ENCODE measurements around the gene NOXO1. TPM values are rescaled to one million over a fixed set of nuclear protein-coding genes. Genes with fewer than 3 reads are reported as not detected.

The NOXO1 gene
- polyA plus RNA-seq, 1 of the 3 experiments (the other 2 are of a cell fraction): 0.21 TPM

DNA sequence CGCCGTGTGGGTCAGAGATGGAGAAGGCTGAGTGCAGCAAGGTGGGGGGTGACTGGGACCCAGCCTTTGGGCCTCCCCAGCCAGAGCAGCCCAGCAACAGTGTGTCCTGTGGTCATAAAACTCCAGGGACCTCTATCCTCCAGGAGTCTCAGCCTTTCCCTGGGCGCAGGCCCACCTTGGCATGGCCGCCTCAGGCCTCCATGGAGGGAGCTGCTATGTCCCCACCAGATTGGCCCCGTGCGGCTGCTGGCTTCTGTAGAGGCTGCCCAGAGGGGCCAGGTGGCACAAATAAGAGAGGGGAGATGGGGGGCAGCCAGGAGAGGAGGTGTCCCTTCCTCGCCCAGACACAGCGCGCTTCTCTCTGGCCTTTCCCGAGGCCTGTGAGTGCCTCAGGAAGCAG is 5.9 kb upstream of the NOXO1 start:
- Histone ChIP-seq H3K4me2 (no peak overlapping the region), H3F3A (replicated peaks; ENCODE audit: insufficient read depth) (peaks cover 13% of the 10 kb centered on the region), H2AFZ (ENCODE audit: low read depth) (no peak overlapping the region), H3K36me3 (replicated peaks in 1 of 2; ENCODE audit: control insufficient read depth in 1 of 2, insufficient read depth in 2 of 2, low read length in 1 of 2) (peaks cover 5 to 13% of the 10 kb centered on the region in 2 experiments), H3K27me3 (ENCODE audit: insufficient read depth) (no peaks in the 10 kb centered on the region), H3K9me2 (no peaks in the 10 kb centered on the region), H3K9ac (no peak overlapping the region), H3K4me3 (ENCODE audit: low read depth in 2 of 2, low read length in 1 of 2) (no peak overlapping the region), H3K27ac (ENCODE audit: low read depth in 2 of 2, low read length in 1 of 2) (no peak overlapping the region), H3K9me3 (no peaks in the 10 kb centered on the region), H4K20me1 (ENCODE audit: insufficient read depth) (no peaks in the 10 kb centered on the region), H3K4me1 (ENCODE audit: control insufficient read depth in 1 of 2, insufficient read depth in 2 of 2, low read depth in 1 of 2, low read length in 1 of 2) (peaks cover 8 to 34% of the 10 kb centered on the region in 2 experiments; a peak in 2 of 4 replicates), H3K79me2 (ENCODE audit: insufficient read depth) (peaks cover 19% of the 10 kb centered on the region; the same call in 1 of the 2 replicates)
- ChIA-PET CTCF (interaction anchor here (0.8 to 12.9 kb wide), 2 partner anchors 17 to 220 kb away, joined by 3 to 108 read pairs; no protein-coding TSS in a partner anchor), POLR2A (interaction anchor here (1.0 to 1.4 kb wide), 2 partner anchors 15 to 22 kb away, joined by 4 to 5 read pairs; partner anchors contain the start of genes RPS2 and TBL3)
- TF ChIP-seq, protein P1, sequence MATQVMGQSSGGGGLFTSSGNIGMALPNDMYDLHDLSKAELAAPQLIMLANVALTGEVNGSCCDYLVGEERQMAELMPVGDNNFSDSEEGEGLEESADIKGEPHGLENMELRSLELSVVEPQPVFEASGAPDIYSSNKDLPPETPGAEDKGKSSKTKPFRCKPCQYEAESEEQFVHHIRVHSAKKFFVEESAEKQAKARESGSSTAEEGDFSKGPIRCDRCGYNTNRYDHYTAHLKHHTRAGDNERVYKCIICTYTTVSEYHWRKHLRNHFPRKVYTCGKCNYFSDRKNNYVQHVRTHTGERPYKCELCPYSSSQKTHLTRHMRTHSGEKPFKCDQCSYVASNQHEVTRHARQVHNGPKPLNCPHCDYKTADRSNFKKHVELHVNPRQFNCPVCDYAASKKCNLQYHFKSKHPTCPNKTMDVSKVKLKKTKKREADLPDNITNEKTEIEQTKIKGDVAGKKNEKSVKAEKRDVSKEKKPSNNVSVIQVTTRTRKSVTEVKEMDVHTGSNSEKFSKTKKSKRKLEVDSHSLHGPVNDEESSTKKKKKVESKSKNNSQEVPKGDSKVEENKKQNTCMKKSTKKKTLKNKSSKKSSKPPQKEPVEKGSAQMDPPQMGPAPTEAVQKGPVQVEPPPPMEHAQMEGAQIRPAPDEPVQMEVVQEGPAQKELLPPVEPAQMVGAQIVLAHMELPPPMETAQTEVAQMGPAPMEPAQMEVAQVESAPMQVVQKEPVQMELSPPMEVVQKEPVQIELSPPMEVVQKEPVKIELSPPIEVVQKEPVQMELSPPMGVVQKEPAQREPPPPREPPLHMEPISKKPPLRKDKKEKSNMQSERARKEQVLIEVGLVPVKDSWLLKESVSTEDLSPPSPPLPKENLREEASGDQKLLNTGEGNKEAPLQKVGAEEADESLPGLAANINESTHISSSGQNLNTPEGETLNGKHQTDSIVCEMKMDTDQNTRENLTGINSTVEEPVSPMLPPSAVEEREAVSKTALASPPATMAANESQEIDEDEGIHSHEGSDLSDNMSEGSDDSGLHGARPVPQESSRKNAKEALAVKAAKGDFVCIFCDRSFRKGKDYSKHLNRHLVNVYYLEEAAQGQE (IDR thresholded peaks at IDR 0.05; ENCODE audit: low read depth, low read length): no peak
- TF ChIP-seq TAF1 (IDR thresholded peaks at IDR 0.05; ENCODE audit: borderline replicate concordance, low read depth, low read length): no peak
- TF ChIP-seq FOXM1 (IDR thresholded peaks at IDR 0.05; ENCODE audit: low read depth): no peak
- TF ChIP-seq MEF2A (IDR thresholded peaks at IDR 0.05; ENCODE audit: borderline replicate concordance, low read depth): no peak
- TF ChIP-seq YY1 (IDR thresholded peaks at IDR 0.05; ENCODE audit: low read depth): no peak
- no peak for TF ChIP-seq GATA2 (CRISPR knock-in tag; IDR thresholded peaks at IDR 0.05)
- no peak for TF ChIP-seq RFX5 (IDR thresholded peaks at IDR 0.05; ENCODE audit: low read length)
- no peak for TF ChIP-seq TCF12 (IDR thresholded peaks at IDR 0.05)
- TF ChIP-seq, protein P2, sequence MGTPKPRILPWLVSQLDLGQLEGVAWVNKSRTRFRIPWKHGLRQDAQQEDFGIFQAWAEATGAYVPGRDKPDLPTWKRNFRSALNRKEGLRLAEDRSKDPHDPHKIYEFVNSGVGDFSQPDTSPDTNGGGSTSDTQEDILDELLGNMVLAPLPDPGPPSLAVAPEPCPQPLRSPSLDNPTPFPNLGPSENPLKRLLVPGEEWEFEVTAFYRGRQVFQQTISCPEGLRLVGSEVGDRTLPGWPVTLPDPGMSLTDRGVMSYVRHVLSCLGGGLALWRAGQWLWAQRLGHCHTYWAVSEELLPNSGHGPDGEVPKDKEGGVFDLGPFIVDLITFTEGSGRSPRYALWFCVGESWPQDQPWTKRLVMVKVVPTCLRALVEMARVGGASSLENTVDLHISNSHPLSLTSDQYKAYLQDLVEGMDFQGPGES (IDR thresholded peaks at IDR 0.05; ENCODE audit: low read depth, low read length): no peak
- TF ChIP-seq, protein P3, sequence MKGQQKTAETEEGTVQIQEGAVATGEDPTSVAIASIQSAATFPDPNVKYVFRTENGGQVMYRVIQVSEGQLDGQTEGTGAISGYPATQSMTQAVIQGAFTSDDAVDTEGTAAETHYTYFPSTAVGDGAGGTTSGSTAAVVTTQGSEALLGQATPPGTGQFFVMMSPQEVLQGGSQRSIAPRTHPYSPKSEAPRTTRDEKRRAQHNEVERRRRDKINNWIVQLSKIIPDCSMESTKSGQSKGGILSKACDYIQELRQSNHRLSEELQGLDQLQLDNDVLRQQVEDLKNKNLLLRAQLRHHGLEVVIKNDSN (IDR thresholded peaks at IDR 0.05; ENCODE audit: borderline replicate concordance, low read depth): no peak
- TF ChIP-seq POLR2AphosphoS5 (IDR thresholded peaks at IDR 0.05; ENCODE audit: low read depth, low read length): no peak
- no peak for TF ChIP-seq ELF1 (IDR thresholded peaks at IDR 0.05)
- WGBS (ENCODE audit: low lambda C conversion rate): 89% methylated on average over 3 of the region's 10 CpGs
- no peak for DNase-seq
